GM12875 (cell line): Measurements from ENCODE around the gene SLC7A10.

Experiments
- H3K4me3 ChIP-seq: one replicate; pipeline ENCODE4 v1.5.1; 2011; ENCODE audit warnings: low read depth, low read length, control low read depth
- CTCF ChIP-seq: IDR thresholded peaks from 2 replicates; pipeline ENCODE4 v1.5.1; 2011; ENCODE audit warnings: low read depth, mild to moderate bottlenecking, control low read depth, inconsistent platforms, low read length, moderate library complexity, borderline replicate concordance; ENCODE audit not compliant: insufficient read depth

Gene SLC7A10

GRCh38 chr19:33159893-33160292 is 65.8 kb downstream of the SLC7A10 start:
- H3K4me3 ChIP-seq: no peak overlapping the region
- TF ChIP-seq CTCF: no peak

GRCh38 chr19:33159149-33159548 is 66.5 kb downstream of the SLC7A10 start:
- H3K4me3 ChIP-seq: no peak overlapping the region
- TF ChIP-seq CTCF: no peak
